HG03045 (cell line): Measurements from ENCODE around the gene IL17A.

Experiments
- ATAC-seq: cut with Tn5 transposase; IDR thresholded peaks from one replicate; pipeline ENCODE4 v1.9.1; 2021; ENCODE audit warnings: mild to moderate bottlenecking, moderate library complexity; ENCODE audit not compliant: unreplicated experiment

IL17A gene

DNA sequence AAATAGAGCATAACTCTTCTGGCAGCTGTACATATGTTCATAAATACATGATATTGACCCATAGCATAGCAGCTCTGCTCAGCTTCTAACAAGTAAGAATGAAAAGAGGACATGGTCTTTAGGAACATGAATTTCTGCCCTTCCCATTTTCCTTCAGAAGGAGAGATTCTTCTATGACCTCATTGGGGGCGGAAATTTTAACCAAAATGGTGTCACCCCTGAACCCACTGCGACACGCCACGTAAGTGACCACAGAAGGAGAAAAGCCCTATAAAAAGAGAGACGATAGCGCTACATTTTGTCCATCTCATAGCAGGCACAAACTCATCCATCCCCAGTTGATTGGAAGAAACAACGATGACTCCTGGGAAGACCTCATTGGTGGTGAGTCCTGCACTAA is at the start of gene IL17A:
Gene IL17A (plus strand): TSS at position 301 of the 400 bp plus-strand sequence. CDS start 57 bp downstream, at position 358.
- ATAC-seq = no peak

DNA sequence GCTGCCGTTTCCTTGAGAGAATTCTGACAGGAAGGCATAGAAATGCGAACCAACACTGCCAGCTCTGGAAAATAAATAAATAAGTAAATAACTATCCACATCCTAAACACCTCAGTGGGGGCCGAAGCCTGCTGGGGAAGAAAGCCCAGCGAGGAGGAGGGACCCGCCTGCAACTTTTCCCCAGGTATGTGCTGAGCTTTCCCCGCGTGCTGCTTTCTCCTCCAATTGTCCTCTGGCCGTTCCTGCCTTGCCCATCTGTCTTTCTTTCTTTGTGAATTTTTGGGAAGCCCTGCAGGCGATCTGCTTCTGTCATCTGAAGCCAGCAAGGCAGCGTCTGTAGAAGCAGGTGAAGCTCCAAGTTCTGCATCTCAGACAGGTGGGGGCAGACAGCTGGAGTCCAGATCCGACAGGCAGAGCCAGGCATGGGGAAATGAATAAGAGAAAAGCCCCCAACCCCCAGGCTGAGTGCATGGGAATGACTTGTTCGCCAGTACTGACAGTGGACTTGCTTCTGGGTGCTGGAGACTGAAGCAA is 49.2 kb upstream of the IL17A start:
- no peak for ATAC-seq

DNA sequence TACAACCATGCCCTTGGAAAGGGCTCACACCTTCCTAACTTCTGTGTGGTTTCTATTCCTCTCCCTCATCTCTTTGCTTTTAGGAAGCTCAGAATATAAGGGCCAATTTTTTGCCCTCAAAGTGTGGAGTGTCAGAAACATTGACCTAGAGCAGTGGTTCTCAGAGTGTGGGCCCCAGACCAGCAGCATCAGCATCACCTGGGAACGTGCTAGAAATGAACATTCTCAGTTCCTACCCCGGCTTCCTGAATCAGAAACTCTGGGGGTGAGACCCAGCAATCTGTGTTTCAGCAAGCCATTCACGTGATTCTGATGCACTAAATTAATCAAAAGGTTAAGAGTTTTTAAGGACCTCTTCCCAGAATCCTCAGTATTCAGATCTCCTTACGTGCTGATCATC is 47.9 kb upstream of the IL17A start:
- no peak for ATAC-seq

DNA sequence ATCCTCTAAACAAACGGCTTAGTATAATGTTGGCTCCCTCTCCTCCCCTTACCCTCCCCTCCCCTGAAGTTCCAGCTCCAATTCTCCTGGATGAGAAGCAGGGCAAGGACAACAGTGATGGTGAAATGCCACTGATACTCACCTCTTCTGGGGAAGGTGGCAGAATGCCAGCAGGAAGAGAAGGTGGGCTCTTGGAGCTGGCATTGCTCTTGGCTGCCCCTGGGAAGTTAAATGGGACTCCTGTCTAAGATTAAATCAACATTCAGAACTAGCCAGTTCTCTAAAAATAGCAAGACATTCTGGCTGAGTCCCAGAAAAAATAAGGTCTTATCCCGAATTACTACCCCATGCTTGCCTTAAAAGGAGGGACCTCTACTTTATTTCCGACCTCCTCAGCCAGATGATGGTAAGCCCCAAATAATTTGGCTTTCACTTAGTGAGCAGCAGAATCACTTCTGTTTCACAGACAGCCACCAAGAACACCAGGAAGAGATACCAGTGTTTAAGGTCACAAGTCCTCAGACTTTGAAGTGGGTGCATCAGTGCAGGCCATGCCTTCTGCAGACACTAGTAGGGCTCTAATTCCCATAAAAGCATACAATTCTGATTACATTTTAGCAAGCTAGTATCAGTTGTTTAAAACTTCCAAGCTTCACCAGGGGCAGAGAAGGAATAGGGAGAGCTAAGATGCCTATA is 46.0 kb upstream of the IL17A start:
- no peak for ATAC-seq

DNA sequence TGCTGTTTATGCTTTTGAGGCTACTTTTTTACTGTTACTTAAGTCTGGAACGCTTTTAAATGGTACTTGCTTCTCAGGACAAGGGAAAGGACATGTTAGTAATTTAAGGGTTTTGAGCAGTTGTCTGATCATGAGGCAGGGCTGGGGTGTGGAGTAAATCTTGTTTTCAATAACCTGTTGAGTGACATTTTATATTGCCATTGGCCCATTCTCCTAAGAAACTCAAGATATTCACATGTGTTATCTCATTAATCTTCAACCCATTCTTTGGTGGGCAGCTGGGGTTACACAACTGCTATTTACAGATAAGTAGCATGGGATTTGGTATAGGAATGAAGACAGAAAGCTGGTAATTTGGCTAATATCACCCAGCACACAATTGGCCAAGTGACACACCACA is 44.6 kb upstream of the IL17A start:
- ATAC-seq = no peak

DNA sequence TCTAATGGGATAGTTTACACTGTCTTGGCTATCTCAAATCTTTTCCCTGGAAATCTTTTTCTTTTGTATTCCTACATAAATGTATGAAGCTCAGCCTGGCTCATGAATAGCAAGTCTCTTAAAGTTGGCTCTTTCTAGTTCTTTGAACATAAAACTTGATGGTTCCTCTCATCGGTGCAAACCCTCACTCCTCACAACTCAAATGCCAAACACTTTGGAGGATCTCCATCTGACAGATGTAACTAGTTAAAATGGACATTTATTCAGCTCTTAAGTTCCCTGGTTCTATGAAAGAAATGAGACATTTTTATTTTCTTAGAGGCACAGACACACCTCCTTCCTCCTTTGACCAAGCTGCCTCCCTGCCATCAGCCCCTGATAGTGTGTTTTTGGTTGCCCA is 43.6 kb upstream of the IL17A start:
- ATAC-seq = no peak

DNA sequence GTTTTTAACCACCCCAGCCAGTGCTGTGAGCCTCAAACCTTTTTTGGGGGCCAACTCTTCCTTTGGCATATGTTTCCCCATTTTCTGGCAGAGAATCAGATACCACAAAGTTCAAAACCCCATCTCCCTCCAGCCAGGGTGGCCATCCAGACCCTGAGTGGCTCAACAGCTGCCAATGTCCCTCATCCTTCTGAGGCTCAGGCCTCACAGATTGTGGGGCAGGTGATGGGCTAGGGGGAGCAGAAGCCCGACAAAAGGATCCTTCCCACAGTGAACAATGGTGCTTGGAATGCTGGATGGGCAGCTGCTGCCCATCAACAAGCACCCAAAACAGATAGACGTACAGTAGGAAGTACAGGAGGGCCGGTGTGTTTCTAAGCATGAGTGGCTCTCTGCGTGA is 42.6 kb upstream of the IL17A start:
- no peak for ATAC-seq

DNA sequence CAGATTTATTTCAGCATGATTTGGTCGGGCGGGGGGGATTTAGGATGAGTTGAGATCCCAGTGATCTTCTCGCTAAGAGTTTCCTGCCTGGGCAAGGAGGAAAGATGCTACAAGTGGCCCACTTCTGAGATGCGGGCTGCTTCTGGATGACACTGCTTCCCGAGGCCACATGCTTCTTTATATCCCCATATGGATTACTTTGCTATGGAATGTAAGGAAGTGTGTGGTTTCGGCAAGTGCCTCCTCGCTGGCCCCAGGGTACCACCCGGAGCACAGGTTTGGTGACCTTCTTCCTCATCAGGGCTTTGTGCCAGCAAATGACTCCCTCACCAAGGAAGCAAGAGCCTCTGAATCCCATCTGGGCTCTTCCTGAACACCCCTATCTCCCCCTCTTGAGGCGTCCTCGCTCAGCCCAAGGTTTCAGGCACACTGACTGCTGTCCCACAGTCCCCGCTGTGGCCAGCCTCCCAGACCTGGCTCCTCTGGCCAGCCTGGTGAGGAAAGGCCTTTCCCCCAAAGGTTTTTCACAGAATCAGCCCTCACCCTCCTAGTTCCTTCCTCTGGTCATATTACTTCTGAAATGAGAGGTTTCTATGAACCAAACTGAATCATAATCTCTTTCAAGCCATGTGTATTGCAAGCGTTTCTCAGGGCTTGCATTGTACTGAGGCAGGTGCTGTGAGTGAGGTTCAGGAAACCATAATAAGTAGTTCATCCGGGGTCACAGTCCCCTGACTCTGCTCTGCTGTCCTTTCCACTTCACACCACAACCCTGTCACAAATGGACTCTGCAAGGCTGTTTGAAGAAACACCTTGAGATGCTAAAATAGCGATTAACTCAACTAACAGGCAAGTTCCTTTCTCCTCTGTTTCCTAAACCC is 41.7 kb upstream of the IL17A start:
- no peak for ATAC-seq

DNA sequence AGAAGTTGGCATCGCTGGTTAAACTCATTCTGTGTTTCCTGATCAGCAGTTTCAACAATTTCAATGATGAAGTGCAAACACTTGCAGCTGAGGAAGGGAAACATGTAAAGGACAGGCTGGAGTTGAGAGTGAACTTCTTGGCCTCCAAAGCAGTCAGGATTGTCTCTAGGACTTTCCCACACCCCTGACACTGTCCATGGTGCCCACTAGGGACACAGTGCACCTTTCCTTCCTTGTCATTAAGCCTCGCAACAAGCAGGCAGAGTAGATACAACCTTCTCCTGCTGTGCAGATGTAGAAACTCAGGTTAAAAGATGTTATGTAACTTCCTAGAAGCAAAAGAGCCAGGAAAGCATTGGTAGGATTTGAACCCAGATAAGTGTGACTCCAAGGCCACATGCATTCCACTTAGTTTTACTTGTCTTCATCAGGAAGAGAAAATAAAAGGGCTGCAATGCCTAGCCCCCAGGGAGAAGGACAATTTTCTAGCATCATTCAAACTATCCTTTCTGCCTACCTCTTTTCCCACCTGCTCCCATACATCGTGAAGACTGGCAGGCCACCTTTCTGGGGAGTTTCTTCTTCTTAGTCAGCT is 39.2 kb upstream of the IL17A start:
- no peak for ATAC-seq

DNA sequence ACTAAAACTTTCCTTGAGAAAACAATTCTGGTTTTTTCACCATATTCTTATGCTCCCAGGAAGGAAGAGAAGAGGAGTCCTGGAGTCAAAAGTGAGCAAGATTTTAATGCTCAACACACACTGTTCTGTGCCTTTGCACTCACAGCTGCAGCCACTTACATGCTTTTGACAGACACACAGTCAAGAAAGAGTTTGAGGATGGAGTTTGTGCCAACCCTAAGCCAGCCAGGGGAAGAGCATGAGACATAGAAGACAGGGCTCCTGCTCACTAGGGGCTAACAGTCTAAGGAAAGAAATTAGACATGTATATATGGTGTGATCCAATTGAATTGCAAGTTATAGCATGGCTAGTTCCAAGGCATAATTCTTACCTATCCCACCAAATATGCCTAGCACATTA is 37.1 kb upstream of the IL17A start:
- ATAC-seq = no peak

DNA sequence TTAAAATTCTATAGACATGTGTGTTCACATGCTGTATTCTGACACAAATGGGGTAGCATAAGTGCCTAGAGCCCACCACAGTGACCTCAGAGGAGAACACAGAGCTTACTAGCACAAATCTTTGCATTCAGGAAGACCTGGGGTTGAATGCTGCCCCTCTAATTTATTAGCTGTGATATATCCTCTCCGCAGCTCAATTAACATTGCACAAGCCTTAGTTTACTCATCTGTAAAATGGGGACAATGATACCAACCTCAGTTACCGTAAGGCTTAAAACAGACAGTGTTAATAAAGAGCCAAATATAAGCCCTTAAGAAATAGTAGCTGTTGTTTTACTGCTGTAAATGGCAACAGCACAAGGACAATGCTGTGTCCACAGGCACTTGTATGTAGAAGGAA is 36.2 kb upstream of the IL17A start:
- ATAC-seq = no peak

DNA sequence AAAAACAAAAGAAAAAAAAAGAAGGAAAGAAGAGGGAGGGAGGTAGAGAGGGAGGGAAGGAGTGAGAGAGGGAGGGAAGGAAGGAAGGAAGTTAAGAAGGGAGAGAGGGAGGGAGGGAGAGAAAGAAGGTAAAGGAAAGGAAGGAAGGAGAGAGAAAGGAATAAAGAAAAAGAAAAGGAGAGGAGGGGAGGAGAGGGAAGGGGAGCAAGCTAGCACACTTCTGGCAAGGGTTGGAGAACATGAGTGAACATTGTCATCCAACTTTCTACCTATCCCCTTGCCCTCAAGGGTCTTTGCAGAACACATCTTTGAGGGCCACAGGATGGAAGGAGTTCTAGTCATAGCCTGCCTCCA is 34.1 kb upstream of the IL17A start:
- ATAC-seq = no peak

DNA sequence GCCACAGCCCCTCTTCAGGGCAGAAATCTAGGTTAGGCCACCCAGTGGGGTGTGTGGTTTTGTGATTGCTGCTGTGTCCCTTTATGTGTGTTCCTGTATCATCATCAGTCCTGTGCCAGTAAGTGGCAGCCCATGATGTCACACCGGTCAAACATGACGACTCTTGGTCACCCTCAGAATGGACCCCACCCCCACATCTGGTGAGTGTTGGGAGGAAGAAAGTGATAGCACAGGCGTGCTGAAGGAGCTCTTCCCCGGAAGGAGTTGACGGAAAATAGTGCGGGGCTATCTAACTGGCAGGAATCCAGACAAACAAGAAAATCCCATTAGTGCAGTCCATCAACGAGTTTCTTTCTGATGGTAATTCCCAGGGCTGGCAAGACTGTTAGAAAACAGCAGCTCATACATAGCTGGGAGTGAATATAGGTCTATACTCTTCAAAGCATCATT is 33.4 kb upstream of the IL17A start:
- no peak for ATAC-seq

DNA sequence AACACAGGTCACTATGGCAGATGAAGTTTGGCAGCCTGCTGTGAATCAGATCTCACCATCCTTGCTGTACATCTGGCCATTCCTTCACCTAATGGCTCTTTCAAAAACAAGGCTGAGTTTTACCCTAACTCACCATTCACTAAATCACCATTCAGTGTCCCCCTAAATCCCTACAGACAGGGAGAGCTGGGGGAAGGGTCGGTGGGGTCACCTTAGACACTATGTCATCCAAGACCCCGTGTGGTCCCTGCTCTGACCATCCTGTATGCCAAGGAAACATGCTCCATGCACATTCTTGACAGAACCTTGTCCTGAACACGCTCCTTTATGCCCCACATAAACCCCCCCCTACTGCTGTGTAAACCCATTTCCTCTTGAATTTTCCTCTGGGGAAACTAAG is 31.8 kb upstream of the IL17A start:
- ATAC-seq = no peak

DNA sequence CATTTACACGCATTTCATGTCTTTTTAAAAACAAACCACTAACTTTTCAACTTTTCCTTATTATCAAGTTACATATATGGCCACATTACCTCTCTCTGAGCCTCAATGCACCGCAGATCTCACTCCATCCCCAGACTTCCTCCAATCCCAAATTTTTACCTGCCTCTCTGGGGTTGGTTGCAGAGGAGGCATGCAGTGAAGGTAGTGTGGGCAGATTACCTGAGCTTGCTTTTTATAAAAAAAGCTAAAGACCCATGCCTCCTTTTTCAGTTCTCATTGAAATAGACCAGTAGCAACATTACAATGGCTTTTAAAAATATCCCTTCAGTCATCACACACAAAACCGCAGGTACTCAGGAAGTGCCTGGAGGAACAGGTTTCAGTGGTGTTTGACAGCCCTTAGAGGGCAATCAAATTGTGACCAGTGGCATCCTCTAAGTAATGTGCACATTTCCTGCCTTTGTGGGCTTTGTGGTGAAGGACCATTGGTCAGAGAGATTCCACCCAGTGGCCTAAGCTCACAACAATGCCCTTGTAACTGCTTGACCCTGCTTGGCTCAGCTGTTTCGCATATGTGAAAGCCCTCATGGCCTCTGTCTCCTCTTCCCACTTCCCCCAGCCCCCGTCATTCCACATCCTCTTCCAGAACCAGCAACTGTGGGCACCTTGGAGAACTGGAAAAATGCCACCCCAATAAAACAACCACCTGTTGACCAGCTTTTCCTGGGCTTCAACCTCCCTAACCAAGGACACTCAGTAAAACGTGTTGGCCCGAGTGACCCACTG is 30.2 kb upstream of the IL17A start:
- peak; percentile 85 for ATAC-seq

DNA sequence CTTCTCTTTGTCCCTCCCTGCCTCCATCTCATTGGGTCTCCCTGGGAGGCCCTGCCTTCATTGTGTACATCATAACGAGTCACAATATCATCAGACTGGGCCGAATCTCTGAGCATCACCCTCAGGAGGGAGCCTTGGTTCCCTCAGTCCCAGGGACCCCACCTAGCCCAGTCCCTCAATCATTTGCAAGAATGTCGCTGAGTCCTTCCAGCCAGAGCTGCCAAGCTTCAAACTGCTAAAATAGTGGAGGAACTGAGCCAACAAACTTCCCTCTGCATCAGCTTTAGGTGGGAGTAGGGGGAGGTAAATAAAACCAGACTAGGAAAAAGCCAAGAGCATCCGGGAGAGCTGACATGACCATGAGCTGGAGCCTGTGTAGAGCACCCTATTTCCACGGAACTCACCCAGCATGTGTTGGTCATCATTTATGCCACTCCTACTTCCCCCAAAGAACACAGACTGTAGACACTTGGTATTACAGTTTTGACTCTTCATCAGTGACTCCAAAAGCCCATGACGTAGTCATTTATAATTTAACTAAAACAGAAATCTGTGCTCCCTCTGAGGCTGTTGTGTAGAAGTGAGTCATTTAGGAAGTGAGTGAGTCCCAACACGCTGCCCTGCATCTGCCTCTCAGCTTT is 28.8 kb upstream of the IL17A start:
- ATAC-seq = peak; percentile 52

DNA sequence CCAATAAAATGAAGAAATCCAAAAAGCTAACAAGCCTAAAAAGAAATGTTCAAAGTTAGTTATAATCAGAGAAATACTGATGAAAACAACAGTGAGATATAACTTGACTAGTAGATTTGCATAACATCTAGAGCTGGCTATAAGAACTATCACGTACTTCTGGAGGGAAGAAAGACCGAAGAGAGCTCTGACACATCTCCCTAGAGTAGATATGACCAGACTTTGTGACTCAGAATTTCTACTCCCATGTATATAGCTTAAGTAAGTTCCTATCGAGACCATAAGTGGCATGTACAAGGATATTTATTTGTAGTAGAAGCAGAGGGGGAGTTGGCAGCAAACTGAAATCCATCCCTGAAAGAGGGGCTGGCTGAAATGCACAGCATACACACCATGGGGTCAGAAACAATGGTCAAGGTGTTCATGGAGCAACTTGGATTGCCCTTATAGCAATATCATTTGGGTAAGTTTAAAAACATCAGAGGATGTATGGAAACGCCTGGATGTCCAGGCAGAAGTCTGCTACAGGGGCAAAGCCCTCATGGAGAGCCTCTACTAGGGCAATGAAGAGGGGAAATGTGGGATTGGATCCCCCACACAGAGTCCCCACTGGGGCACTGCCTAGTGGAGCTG is 25.6 kb upstream of the IL17A start:
- no peak for ATAC-seq

DNA sequence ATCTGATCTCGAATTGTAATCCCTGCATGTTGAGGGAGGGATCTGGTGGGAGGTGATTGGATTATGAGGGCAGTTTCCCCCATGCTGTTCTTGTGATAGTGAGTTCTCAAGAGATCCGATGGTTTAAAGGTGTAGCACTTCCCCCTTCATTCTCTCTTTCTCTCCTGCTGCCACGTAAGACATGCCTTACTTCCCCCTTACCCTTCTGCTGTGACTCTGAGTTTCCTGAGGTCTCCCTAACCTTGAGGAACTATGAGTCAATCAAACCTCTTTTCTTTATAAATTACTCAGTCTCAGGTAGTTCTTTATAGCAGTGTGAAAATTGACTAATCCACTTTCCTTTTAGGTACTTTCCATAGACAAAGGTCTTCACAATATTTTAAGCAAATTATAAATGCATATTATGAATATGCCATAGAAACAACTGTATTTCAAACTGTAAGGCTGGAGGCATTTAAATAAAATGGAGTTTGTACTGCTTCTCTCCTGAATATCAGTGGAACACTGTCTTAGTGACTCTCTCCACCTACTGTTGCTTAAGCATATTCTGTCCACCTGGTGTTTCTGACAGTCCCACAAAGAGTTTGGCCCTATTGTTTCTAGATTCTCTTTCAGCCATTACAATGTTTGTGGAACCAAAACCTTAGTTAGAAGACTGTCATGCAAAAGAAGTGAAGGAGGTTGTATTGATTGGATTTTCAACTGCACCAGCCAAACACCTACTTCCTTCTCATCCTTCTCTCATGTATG is 24.3 kb upstream of the IL17A start:
- peak; percentile 44 for ATAC-seq
